GM19328 (cell line): Measurements from ENCODE around the gene GSTA1.
"Not testable (repeated sequence)": the region's sequence is repeated elsewhere in the genome, so short reads cannot be mapped to it uniquely, and the experiment has no call there.

Source experiments
- ATAC-seq: cut with Tn5 transposase; IDR thresholded peaks from one replicate; pipeline ENCODE4 v1.9.1; 2021; ENCODE audit warnings: mild to moderate bottlenecking, moderate library complexity; ENCODE audit not compliant: unreplicated experiment

Gene GSTA1

DNA sequence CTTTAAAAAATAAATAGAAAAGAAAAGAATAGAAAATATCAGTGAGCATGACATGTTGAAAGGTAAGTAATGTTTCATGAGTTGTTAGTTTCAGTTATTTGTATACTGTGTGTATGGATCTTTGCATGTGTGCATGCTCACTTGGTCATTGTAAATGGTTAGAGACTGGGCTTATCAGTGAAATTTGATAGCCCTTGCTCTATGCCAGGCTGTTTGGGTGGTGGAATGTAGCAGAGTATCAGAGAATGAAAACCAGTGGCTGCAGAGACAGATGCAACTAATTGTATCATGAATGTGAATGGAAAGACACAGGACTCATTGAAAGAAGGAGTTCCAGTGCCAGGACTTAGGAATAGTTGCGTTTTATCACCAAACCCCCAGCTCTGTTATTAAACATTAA, 44.5 kb downstream of the GSTA1 start:
- ATAC-seq = no peak

DNA sequence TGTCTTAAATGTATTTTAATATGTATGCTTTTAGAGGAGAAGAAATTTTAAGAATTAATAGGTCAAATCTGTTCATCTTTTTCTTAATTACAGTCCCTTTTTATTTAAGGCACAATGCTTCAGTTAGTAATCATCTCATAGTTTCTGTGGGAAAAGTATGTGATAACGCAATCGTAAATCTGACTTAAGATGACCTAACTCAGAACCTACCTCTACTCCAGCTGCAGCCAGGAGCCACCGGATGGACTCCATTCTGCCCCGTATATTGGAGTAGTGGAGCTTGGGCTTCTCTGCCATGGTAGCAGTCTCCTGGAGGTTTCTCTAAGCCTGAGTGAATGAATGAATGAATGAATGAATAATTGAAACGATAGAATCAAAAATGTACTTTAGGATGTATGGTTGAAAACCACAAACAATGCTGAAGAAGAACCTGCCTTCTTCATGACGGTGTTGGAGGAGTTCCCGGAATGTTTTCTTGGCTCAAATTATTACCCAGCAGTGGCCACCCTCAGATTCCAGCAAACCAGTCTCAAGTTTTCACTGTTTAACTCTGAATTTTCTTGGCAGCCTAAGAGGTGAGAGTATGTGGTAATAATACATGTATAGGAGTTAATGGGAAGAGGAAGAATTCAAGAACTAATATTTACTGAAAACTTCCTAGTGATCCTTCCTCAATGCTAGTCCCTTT, 45.8 kb downstream of the GSTA1 start:
- ATAC-seq = not testable (repeated sequence)

DNA sequence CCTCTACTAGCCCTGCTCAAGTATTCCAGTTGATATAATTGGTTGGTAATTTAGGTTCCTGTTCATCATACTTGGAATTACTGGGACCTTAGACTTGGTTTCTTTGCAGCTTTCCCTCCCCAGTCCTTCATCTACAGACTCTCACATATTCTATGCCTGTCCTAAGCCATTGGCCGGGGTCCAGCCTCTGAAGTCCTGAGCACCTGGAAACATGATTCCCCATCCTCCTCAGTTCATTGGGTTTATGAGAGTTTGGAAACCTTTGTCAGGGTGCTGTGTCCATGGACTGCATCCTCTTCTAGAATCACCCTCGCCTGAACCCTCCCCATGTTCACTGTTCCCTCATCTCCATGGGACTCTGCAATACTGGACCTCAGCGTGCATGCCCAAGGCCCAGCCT, 49.2 kb downstream of the GSTA1 start:
- no peak for ATAC-seq

DNA sequence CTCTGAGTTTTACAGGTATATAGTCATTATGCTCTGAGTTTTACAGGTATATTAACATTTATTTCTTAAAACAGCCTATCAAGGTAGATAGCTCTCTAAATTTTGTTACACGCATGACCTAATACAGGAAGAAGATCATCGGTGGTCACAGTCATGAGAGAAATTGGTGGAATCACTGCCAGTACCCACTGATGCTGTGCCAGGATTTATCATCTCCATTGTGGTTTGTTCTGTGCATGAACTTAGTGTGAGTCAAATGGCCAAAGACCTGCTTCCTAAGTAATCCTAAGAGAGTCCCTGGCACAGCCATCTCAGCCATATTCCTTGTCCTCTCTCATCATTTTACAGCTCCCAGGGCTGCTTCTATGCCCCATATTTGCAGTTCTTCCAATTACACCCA, 50.5 kb downstream of the GSTA1 start:
- not testable (repeated sequence) for ATAC-seq

DNA sequence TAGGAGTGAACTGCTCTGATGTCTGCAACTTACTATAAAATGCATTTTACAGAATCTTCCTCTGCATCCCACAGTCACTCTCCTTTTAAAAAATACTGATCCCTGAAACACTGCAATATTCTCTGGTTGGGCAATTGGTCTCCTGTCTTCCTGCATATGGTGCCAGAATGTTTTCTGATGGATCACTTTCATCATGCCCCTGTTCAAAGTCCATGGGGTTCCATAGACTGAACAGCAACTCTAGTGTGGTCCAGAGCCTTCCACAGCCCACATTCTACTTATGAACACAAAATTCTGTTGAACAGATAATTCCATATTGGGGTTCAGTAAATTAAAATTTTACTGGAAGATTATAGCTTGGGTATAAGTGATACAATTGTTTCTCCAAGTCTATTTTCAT, 51.3 kb downstream of the GSTA1 start:
- ATAC-seq = no peak

DNA sequence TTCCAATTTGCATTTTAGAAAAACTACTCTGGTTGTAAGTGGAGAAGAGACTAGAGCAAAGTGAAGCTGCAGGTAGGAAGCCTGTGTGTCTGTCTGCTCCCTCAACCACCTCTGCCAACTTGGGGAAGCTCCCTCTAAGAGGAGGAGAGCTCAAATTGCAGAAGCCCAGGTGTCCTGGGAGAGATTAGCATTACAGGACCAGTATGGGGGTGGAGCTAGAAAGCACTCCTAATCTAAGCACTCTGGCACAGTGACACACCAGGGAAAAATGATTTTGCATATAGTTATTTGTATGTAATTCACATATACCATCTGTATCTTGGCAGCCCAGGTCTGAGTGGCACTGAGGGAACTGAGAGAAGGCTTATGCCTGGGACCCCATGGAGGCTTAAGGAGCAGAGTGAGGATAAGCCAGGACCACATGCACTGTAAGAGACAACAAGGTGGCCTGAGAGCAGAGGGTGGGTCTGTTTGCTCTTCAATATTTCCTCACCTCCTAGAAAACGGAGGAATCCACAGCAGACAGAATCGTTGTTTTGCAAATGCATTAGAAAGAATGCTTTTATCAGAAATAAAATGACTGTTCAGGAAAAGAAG, 54.0 kb downstream of the GSTA1 start:
- ATAC-seq = no peak

DNA sequence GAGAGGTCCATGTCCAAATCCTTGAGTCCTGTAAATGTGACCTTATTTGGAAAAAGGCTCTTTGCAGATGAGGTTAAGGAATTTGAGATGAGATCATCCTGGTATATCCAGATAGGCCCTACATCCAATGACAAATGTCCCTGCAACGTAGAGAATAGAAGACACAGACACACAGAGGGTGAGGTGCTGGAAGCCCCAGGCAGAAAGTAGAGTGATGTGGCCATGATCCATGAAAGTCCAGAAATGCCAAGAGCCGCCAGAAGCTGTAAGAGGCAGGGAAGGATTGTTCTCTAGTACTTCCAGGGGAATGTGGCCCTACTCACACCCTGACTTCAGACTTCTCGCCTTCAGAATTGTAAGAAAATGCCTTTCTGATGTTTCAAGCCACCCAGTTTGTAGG, 56.3 kb downstream of the GSTA1 start:
- ATAC-seq = not testable (repeated sequence)

DNA sequence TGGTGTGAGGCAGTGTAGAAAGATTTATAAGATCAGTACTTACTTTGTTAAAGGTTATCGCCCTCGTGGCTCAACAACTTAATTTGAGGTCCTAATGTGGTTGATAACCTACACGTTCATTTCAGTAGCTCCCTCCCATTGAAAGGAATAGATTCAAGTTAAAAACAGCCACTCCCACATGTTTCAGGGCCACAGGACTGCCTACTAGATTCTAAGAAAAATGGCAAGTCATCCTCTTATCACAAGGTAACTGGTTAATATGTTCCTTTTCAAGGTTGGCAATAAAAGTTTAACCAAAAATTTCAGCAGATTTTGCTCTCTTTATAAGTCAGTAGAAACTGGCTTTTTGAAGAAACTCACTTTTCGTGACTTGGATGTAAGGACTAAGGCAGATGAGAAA, 57.4 kb downstream of the GSTA1 start:
- no peak for ATAC-seq

DNA sequence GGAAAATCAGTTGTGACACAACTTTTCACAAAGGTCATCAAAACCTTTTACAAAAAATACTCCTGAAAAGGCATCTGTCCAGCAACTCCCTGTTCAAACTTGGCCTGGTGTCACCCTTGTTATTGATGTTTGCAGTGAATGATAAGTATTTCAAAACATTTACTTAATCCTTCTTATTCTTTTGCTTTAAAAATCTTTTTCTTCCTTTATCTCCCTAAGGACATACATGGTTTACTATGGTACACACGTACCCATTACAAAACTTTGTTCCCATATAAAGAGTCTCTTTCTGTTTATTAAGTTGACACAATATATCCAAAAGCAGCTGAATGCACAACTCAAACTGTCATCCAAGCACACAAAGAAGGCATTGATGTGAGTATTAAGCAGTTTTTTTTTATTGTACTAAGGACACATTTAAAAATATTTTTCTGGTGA, 57.8 kb downstream of the GSTA1 start:
- no peak for ATAC-seq

DNA sequence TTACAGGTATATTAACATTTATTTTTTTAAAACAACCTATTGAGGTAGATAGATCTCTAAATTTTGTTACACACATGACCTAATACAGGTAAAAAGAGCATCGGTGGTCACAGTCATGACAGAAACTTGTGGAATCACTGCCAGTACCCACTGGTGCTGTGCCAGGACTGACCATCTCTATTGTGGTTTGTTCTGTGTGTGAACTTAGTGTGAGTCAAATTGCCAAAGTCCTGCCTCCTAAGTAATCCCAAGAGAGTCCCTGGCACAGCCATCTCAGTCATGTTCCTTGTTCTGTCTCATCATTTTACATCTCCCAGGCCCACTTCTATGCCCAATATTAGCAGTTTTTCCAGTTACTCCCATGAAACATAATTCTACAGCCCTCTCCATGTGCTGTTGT, 61.7 kb downstream of the GSTA1 start:
- no peak for ATAC-seq
